Activated T-helper 1 cell treated with anti-CD3 and anti-CD28 coated beads, Interleukin-2, amount 50 U/mL, for 16 hours (primary cell): ENCODE measurements around the gene ATF1.

Experiments
- DNase-seq, 2 donors: peaks; one replicate each; pipeline ENCODE4 v3.0.0-alpha.2; 2020; ENCODE audit warnings: low read depth in 1 of 2, low spot score in 1 of 2

Gene ATF1

DNA sequence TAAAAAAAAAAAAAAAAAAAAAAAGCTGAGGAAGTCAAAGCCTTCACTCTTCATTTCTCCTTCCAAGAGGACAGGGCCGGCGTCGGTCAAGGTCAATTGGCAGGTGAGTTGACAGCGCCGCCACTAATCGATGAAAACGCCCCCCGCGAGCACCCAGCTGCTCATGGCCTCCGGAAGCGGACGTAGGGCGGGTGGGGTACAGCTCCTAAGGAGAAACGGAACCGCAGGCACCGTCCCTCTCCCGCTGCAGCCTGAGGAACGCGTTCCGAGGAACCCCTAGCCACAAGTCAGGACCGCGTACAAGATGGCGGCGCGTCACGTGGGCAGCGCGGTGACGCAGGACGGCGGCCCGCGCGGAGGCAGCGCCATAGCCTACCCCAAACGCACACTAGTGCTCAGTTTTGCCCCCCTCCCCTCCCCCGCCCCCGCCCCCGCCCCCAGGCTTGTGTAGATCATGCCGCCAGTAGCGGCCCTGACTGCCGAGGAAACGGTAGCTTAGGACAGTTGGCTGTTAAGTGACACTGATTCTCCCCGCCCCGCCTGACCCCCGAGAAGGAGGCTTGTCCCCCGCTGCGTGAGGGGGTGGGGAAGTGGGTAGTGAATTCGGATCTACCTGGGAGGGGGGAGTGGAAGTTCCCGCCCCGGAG lies at the start of gene ATF1:
Gene ATF1 (plus strand): TSS at position 463 of the 647 bp plus-strand sequence. CDS start 16,045 bp downstream, outside the sequence.
- peak; percentile 71 to 82 for DNase-seq

- no peak for DNase-seq
Observed at GRCh38 chr12:50715174-50715573, 48.7 kb upstream of the ATF1 start.

DNA sequence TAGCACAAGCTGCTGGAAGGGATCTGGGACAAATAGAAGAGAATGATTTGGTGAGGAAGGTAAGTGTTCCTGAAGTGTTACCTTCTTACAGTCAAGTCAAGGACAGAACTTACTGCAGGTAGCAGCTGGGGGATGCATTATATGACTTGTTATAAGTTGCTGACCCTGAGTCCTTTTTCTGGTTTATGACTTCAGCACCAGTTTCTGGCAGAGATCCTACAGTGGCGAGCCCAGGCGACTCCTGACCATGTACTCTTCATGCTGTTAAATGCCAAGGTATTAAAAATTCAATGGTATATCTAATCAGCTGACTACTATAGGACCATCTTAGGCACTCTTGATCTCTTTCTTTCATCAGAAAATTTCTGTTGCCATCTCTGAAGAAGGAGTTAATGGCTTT lies 45.1 kb upstream of the ATF1 start:
- DNase-seq, result no peak

- DNase-seq, result no peak
Observed at GRCh38 chr12:50720085-50720484, 43.8 kb upstream of the ATF1 start.

GRCh38 chr12:50720501-50720900 lies 43.4 kb upstream of the ATF1 start:
- no peak for DNase-seq

- DNase-seq, result no peak
Observed at GRCh38 chr12:50723865-50724264, 40.0 kb upstream of the ATF1 start.

- DNase-seq, result no peak
Observed at GRCh38 chr12:50725011-50725942, 38.6 kb upstream of the ATF1 start.

DNA sequence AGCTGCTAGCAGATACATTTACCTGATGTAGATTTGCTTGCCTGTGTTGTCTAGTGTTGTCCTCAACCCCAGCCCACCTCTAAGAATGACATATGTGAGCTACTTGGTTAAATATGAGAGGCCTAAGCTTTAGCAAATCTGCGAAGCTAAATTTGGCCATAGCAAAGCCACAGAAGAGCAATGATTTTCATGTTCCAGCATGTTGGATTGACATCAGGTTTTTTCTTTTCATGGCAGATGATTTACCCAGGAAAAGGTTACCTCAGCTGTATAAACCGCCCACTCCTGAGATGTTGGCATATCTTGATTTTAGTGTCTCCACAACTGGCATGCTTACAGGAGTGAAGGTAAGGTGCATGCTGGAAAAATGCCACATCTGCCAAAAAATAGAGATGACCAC lies 36.4 kb upstream of the ATF1 start:
- DNase-seq, result no peak

GRCh38 chr12:50728417-50728816 lies 35.5 kb upstream of the ATF1 start:
- DNase-seq, result no peak

GRCh38 chr12:50728841-50729240 lies 35.1 kb upstream of the ATF1 start:
- no peak for DNase-seq

DNA sequence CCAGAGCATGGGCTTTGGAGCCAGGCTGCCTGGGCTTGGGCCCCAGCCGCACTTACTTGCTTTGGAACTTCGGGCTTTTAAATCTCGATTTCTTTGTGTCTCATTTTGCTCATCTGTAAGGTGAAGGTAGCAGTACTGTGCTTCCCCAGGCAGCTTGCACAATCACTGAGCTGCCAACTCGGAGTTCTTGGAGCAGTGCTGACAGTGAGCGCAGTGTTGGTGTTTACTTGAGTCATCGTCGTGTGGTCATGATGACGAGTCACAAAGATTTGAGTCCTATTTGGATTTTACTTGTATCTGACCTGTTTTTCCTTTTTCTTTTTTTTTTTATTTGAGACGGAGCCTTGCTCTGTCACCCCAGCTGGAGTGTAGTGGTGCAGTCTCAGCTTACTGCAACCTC lies 31.3 kb upstream of the ATF1 start:
- DNase-seq, result no peak

DNA sequence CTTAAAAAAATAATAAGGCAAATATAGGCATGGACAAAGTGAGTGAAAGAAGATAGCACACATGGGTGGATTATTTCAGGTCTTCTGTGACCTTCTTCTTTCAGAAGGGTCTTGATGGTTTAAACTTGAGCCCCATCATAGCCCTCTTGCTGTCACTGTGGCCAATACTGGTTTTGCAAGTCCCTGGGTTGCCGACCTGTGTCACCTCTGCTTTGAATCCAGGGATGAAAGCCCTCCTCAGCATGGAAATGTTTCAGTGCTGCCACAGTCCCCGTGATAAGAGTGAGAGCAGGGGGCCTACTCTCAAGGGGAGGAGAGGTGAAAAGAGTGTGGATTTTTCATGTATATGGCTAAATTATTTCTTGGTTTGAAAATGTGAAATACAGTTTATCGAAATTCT lies 30.2 kb upstream of the ATF1 start:
- no peak for DNase-seq

- no peak for DNase-seq
Observed at GRCh38 chr12:50734409-50735263, 29.3 kb upstream of the ATF1 start.

DNA sequence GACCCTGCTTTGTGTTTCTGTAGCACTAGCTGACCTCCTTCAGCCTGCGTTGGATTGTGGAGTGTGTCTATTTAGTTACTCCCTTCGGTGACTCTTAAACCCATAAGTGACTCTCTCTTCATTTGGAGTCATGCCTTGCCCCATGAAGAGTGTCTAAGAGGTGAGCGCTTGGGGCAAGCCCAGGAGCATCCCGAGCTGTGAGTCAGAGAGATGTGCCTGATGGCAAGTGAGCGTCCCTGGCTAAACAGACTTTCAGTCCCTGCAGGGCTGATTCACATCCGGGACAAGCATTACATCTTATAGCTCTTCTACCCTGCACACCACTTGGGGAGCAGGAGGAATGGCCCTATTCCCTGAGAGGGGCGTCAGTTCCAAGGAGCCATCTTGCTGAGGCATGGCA lies 24.3 kb upstream of the ATF1 start:
- DNase-seq, result no peak

DNA sequence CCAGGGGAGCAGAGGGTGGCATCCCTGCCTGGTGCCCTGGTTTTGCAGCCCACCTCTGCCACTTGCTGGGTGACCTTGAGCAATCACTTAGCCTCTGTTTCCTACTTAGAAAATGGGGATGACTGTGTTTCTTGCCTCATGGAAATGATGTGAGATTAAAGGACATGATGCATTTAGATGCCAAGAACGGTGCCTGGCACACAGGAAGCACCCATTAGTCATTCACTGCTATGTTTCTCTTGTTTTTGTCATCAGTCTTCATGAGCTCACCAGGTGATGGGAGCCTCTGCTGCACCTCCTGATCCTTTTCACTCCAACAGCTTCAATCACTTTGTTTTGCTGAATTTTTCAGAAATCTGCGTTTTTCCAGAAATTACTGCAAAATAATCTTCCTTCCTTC lies 23.6 kb upstream of the ATF1 start:
- DNase-seq, result no peak

DNA sequence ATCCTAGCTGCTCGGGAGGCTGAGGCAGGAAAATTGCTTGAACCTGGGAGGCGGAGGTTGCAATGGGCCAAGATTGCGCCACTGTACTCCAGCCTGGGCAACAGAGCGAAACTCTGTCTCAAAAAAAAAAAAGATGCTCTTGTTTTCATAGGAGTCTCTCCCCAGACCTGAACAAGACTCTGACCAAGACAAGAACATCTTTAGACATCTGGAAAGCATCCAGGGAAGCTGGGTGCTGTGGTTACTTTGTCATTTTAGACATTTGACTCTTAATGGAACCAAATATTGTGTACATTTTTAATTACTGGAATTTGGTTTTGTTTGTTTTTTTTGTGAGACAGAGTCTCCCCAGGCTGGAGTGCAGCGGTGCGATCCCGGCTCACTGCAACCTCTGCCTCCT lies 21.1 kb upstream of the ATF1 start:
- DNase-seq, result no peak

DNA sequence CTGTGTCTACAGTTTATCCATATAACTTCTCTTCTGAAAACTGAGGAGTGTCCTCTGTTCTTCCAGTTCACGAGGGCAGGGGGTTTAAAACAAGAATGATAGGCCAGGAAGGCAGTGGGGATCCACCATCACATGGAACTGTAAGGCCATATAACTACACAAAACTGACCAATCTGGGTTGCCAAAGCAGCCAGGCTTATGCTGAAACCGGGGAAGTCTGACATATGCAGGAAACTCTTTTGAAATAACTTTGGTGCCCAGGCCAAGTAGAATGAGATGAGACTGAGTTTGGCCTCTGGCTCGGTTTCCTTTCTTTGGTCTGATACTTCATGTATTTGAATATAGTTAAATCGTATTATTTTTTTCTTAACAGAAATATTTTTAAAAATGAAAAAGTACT lies 18.0 kb upstream of the ATF1 start:
- DNase-seq, result no peak

DNA sequence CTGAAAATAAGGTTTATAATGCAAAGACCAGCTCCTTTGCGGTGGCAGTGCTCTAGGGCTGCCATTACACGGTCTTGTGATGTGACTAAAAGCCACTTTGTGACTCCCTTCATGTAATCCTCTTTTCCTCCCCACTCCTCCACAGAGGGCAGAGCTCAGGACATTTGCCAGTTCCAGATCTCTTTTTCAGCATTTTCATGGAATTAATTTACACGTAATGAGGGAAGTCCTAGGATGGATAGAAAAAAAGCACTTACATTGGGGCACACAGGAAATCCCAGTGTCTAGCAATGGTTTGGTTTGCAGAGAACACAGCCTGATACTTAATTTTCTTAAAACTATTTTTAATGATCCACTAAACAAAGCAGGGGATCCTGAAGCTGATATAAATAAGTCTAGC lies 17.5 kb upstream of the ATF1 start:
- no peak for DNase-seq

DNA sequence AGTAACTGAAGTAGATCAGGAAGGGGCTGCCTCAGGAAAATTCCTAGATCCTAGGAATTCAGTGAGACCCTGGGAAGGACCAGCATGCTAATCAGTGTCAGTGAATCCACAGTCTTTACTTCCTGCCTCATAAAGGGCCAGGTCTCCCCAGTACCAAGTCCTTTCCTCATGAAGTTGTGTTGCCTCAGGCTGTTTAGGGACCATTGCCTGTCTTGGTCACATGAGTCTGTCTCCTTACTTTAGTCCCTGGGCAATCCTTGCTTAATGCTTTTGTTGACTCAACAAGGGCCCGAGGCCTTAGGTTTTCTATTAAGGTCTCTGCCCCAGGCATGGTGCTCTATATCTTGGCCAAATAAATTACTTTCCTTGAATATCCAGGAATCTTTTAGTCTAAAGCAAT lies 16.1 kb upstream of the ATF1 start:
- no peak for DNase-seq

- DNase-seq, result no peak
Observed at GRCh38 chr12:50749459-50749882, 14.4 kb upstream of the ATF1 start.

GRCh38 chr12:50750366-50750765 lies 13.5 kb upstream of the ATF1 start:
- no peak for DNase-seq
